Measurements from ENCODE around the gene L3MBTL4. TPM values are rescaled to one million over a fixed set of nuclear protein-coding genes. Genes with fewer than 3 reads are reported as not detected.

The L3MBTL4 gene
- total RNA-seq, 2 experiments from 2014 or later, result 0.19 to 0.47 TPM

DNA sequence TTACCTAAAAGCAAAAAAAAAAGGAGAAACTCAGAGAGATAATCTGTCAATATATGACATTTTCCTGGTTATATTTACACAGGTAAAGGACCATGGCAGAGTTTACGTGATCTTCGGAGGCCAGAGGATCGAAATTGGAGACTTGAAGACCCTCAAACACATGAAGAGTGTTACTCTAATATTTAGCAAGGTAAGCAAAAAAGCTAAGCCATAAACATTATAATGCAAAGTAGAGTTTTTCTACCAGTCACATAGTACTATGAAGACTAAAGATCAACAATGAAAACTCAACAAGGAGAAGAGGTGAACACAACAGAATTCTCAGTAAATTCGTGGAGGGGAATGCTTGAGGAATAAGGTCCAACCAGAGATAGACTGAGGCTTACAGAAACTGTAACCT lies 78.5 kb downstream of the L3MBTL4 start:
- no peak overlapping the region for H3K27ac Mint-ChIP-seq
- H3K27me3 ChIP-seq (ENCODE audit: control insufficient read depth in 1 of 2, insufficient read depth in 2 of 2, low read length in 2 of 2), result no peaks in the 10 kb centered on the region
- no peaks in the 10 kb centered on the region for H3K36me3 ChIP-seq (ENCODE audit: insufficient read depth, low read length)
- H3K36me3 Mint-ChIP-seq (ENCODE audit: low read depth), result no peaks in the 10 kb centered on the region
- DNase-seq, result no peak
- ChIA-PET CTCF (no interaction called here), POLR2A (no interaction called here)
- intact Hi-C loops (cut with DNase I, micrococcal nuclease), result no loop called here
- H3K4me1 Mint-ChIP-seq (ENCODE audit: low read depth), result no peaks in the 10 kb centered on the region
- H3K4me3 ChIP-seq (ENCODE audit: low read length), result no peak overlapping the region
- H3K9me3 ChIP-seq (ENCODE audit: control insufficient read depth in 1 of 2, insufficient read depth in 1 of 2, low read length in 2 of 2), result peaks cover 6 to 12% of the 10 kb centered on the region in 2 experiments
- no peak overlapping the region for H3K27ac ChIP-seq (ENCODE audit: low read depth in 1 of 2, low read length in 2 of 2)
- H3K4me1 ChIP-seq (ENCODE audit: insufficient read depth, low read length), result no peaks in the 10 kb centered on the region
- H3K27me3 Mint-ChIP-seq, result no peaks in the 10 kb centered on the region
- TF ChIP-seq, protein P1, sequence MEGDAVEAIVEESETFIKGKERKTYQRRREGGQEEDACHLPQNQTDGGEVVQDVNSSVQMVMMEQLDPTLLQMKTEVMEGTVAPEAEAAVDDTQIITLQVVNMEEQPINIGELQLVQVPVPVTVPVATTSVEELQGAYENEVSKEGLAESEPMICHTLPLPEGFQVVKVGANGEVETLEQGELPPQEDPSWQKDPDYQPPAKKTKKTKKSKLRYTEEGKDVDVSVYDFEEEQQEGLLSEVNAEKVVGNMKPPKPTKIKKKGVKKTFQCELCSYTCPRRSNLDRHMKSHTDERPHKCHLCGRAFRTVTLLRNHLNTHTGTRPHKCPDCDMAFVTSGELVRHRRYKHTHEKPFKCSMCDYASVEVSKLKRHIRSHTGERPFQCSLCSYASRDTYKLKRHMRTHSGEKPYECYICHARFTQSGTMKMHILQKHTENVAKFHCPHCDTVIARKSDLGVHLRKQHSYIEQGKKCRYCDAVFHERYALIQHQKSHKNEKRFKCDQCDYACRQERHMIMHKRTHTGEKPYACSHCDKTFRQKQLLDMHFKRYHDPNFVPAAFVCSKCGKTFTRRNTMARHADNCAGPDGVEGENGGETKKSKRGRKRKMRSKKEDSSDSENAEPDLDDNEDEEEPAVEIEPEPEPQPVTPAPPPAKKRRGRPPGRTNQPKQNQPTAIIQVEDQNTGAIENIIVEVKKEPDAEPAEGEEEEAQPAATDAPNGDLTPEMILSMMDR (IDR thresholded peaks at IDR 0.05), result no peak
- peaks cover 3% of the 10 kb centered on the region for H3K9me3 Mint-ChIP-seq
- no peak for ATAC-seq (ENCODE audit: poor library complexity)
- H3K4me3 Mint-ChIP-seq, result no peak overlapping the region

- H3K27me3 ChIP-seq (ENCODE audit: control insufficient read depth in 1 of 2, insufficient read depth in 2 of 2, low read length in 2 of 2), result no peaks in the 10 kb centered on the region
- CTCF ChIA-PET, result no interaction called here
- ATAC-seq (ENCODE audit: poor library complexity) (no peak), DNase-seq (no peak)
- no peak overlapping the region for H3K4me3 ChIP-seq (ENCODE audit: low read length)
- H3K27ac Mint-ChIP-seq, result no peak overlapping the region
- intact Hi-C loops (cut with DNase I, micrococcal nuclease), result no loop called here
- no peak overlapping the region for H3K4me3 Mint-ChIP-seq
- H3K9me3 Mint-ChIP-seq, result peaks cover 2% of the 10 kb centered on the region
- POLR2A ChIA-PET, result no interaction called here
- H3K36me3 Mint-ChIP-seq (ENCODE audit: low read depth), result no peaks in the 10 kb centered on the region
- no peaks in the 10 kb centered on the region for H3K4me1 Mint-ChIP-seq (ENCODE audit: low read depth)
- peaks cover 0 to 6% of the 10 kb centered on the region in 2 experiments for H3K9me3 ChIP-seq (ENCODE audit: control insufficient read depth in 1 of 2, insufficient read depth in 1 of 2, low read length in 2 of 2)
- H3K4me1 ChIP-seq (ENCODE audit: insufficient read depth, low read length), result no peaks in the 10 kb centered on the region
- no peaks in the 10 kb centered on the region for H3K36me3 ChIP-seq (ENCODE audit: insufficient read depth, low read length)
- TF ChIP-seq, protein P1 (IDR thresholded peaks at IDR 0.05), result no peak
- H3K27ac ChIP-seq (ENCODE audit: low read depth in 1 of 2, low read length in 2 of 2), result no peak overlapping the region
- no peaks in the 10 kb centered on the region for H3K27me3 Mint-ChIP-seq
Observed at GRCh38 chr18:6333981-6334380, 80.7 kb downstream of the L3MBTL4 start.

GRCh38 chr18:6331872-6332271 lies 82.8 kb downstream of the L3MBTL4 start:
- Mint-ChIP-seq H3K9me3 (no peaks in the 10 kb centered on the region), H3K4me1 (ENCODE audit: low read depth) (no peaks in the 10 kb centered on the region), H3K27me3 (no peaks in the 10 kb centered on the region), H3K4me3 (no peak overlapping the region), H3K27ac (no peak overlapping the region), H3K36me3 (ENCODE audit: low read depth) (no peaks in the 10 kb centered on the region)
- ChIA-PET CTCF (no interaction called here), POLR2A (no interaction called here)
- TF ChIP-seq, protein P1 (IDR thresholded peaks at IDR 0.05), result no peak
- no peak overlapping the region for H3K27ac ChIP-seq (ENCODE audit: low read depth in 1 of 2, low read length in 2 of 2)
- peaks cover 0 to 6% of the 10 kb centered on the region in 2 experiments for H3K9me3 ChIP-seq (ENCODE audit: control insufficient read depth in 1 of 2, insufficient read depth in 1 of 2, low read length in 2 of 2)
- no peak overlapping the region for H3K4me3 ChIP-seq (ENCODE audit: low read length)
- intact Hi-C loops (cut with DNase I, micrococcal nuclease), result no loop called here
- ATAC-seq (ENCODE audit: poor library complexity) (no peak), DNase-seq (no peak)
- no peaks in the 10 kb centered on the region for H3K27me3 ChIP-seq (ENCODE audit: control insufficient read depth in 1 of 2, insufficient read depth in 2 of 2, low read length in 2 of 2)
- H3K36me3 ChIP-seq (ENCODE audit: insufficient read depth, low read length), result no peaks in the 10 kb centered on the region
- no peaks in the 10 kb centered on the region for H3K4me1 ChIP-seq (ENCODE audit: insufficient read depth, low read length)
